Smooth muscle cell (in vitro differentiated cells): Measurements from ENCODE around the gene KCNJ6. TPM values are rescaled to one million over a fixed set of nuclear protein-coding genes. Genes with fewer than 3 reads are reported as not detected.

ENCODE experiments used
- DNase-seq: peaks from one replicate; lab custom pipeline; 2025; ENCODE audit not compliant: unreplicated experiment; lab: John Stamatoyannopoulos, UW
- H2AFZ ChIP-seq: fragments of 200-600 bp; sonication (generic); 2 replicates; pipeline ENCODE4 v1.6.0; 2016; ENCODE audit warnings: antibody characterized with exemption, low read depth, mild to moderate bottlenecking
- H3F3A ChIP-seq: fragments of 200-600 bp; sonication (generic); 2 replicates; pipeline ENCODE4 v1.6.0; 2017; ENCODE audit warnings: antibody characterized with exemption, low read depth
- H3K27ac ChIP-seq: fragments of 200-600 bp; sonication (generic); 2 replicates; pipeline ENCODE4 v1.5.1; 2016; ENCODE audit warnings: low read depth, mild to moderate bottlenecking
- H3K27me3 ChIP-seq: fragments of 200-600 bp; sonication (generic); 2 replicates; pipeline ENCODE4 v1.6.1; 2016; ENCODE audit warnings: low read depth, mild to moderate bottlenecking
- H3K36me3 ChIP-seq: fragments of 200-600 bp; sonication (generic); 2 replicates; pipeline ENCODE4 v1.5.1; 2016; ENCODE audit warnings: low read depth
- H3K4me1 ChIP-seq: fragments of 200-600 bp; sonication (generic); 2 replicates; pipeline ENCODE4 v1.5.1; 2016; ENCODE audit warnings: low read depth
- H3K4me2 ChIP-seq: fragments of 200-600 bp; sonication (generic); 2 replicates; pipeline ENCODE4 v1.6.0; 2016; ENCODE audit warnings: mild to moderate bottlenecking
- H3K4me3 ChIP-seq: fragments of 200-600 bp; sonication (generic); 2 replicates; pipeline ENCODE4 v1.5.1; 2016; ENCODE audit warnings: mild to moderate bottlenecking
- H3K79me2 ChIP-seq: fragments of 200-600 bp; sonication (generic); 2 replicates; pipeline ENCODE4 v1.6.0; 2016; ENCODE audit warnings: low read depth, mild to moderate bottlenecking
- H3K9ac ChIP-seq: fragments of 200-600 bp; sonication (generic); 2 replicates; pipeline ENCODE4 v1.6.0; 2016; ENCODE audit warnings: low read depth
- H3K9me3 ChIP-seq: fragments of 200-600 bp; sonication (generic); replicated peaks from 2 replicates; pipeline ENCODE4 v1.5.1; 2016; ENCODE audit warnings: low read depth
- H4K20me1 ChIP-seq: fragments of 200-600 bp; sonication (generic); 2 replicates; pipeline ENCODE4 v1.6.0; 2016; ENCODE audit warnings: low read depth
- WGBS: methylation state at CpG from one replicate; pipeline ENCODE4 v1.1.7; 2016; ENCODE audit warnings: low lambda C conversion rate; 5-methylcytosine and 5-hydroxymethylcytosine counted together
- polyA plus RNA-seq: library from polyadenylated mRNA; unstranded; fragments of >200 nt; fragmentation: Nextera tagmentation; extraction: Ambion mirVana; gene quantifications from 2 replicates; pipeline ENCODE4 v1.2.1, GENCODE V29; 2016
- total RNA-seq: library from RNA; depleted of rRNA; stranded (reverse); fragments of >200 nt; gene quantifications from 2 replicates; pipeline ENCODE4 v1.2.3, GENCODE V29; 2014
- TF ChIP-seq, protein P1 (sequence below): fragments of 200-600 bp; sonication (generic); IDR thresholded peaks from 2 replicates; pipeline ENCODE4 v1.5.1; 2017; ENCODE audit warnings: borderline replicate concordance, mild to moderate bottlenecking, antibody characterized with exemption; ENCODE audit not compliant: insufficient read depth, poor library complexity, severe bottlenecking

KCNJ6 gene
- total and polyA plus RNA-seq, 2 experiments from 2014 or later, result 0.15 to 0.27 TPM

GRCh38 chr21:37888659-37889058 lies 27.6 kb downstream of the KCNJ6 start:
- Histone ChIP-seq H4K20me1 (no peaks in the 10 kb centered on the region), H3K9ac (no peak overlapping the region), H3F3A (no peaks in the 10 kb centered on the region), H3K9me3 (no peaks in the 10 kb centered on the region), H2AFZ (no peak overlapping the region), H3K4me2 (no peak overlapping the region), H3K4me3 (no peak overlapping the region), H3K27ac (no peak overlapping the region), H3K79me2 (no peaks in the 10 kb centered on the region), H3K36me3 (no peaks in the 10 kb centered on the region), H3K4me1 (no peaks in the 10 kb centered on the region), H3K27me3 (peaks cover 6% of the 10 kb centered on the region)
- TF ChIP-seq, protein P1, sequence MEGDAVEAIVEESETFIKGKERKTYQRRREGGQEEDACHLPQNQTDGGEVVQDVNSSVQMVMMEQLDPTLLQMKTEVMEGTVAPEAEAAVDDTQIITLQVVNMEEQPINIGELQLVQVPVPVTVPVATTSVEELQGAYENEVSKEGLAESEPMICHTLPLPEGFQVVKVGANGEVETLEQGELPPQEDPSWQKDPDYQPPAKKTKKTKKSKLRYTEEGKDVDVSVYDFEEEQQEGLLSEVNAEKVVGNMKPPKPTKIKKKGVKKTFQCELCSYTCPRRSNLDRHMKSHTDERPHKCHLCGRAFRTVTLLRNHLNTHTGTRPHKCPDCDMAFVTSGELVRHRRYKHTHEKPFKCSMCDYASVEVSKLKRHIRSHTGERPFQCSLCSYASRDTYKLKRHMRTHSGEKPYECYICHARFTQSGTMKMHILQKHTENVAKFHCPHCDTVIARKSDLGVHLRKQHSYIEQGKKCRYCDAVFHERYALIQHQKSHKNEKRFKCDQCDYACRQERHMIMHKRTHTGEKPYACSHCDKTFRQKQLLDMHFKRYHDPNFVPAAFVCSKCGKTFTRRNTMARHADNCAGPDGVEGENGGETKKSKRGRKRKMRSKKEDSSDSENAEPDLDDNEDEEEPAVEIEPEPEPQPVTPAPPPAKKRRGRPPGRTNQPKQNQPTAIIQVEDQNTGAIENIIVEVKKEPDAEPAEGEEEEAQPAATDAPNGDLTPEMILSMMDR, result no peak
- DNase-seq, result no peak
- WGBS, result 96% methylated on average over 6 of the region's 6 CpGs

- 82% methylated on average over 3 of the region's 3 CpGs for WGBS
- no peaks in the 10 kb centered on the region for H3K79me2 ChIP-seq
- H3K27ac ChIP-seq, result no peak overlapping the region
- TF ChIP-seq, protein P1, result no peak
- no peak overlapping the region for H3K4me3 ChIP-seq
- no peak overlapping the region for H3K4me2 ChIP-seq
- DNase-seq, result no peak
- H3K27me3 ChIP-seq, result peaks cover 6% of the 10 kb centered on the region
- no peaks in the 10 kb centered on the region for H3K9me3 ChIP-seq
- H3F3A ChIP-seq, result no peaks in the 10 kb centered on the region
- H4K20me1 ChIP-seq, result no peaks in the 10 kb centered on the region
- no peaks in the 10 kb centered on the region for H3K36me3 ChIP-seq
- H3K4me1 ChIP-seq, result no peaks in the 10 kb centered on the region
- H2AFZ ChIP-seq, result no peak overlapping the region
- no peak overlapping the region for H3K9ac ChIP-seq
Measured at GRCh38 chr21:37886726-37887299, 29.4 kb downstream of the KCNJ6 start.

GRCh38 chr21:37886120-37886519 lies 30.1 kb downstream of the KCNJ6 start:
- H3K9me3 ChIP-seq, result no peaks in the 10 kb centered on the region
- no peak overlapping the region for H3K4me2 ChIP-seq
- no peaks in the 10 kb centered on the region for H4K20me1 ChIP-seq
- H3K4me1 ChIP-seq, result no peaks in the 10 kb centered on the region
- no peaks in the 10 kb centered on the region for H3K79me2 ChIP-seq
- peaks cover 13% of the 10 kb centered on the region for H3K27me3 ChIP-seq
- H3K36me3 ChIP-seq, result no peaks in the 10 kb centered on the region
- DNase-seq, result no peak
- H3F3A ChIP-seq, result no peaks in the 10 kb centered on the region
- TF ChIP-seq, protein P1, result no peak
- H3K4me3 ChIP-seq, result no peak overlapping the region
- no peak overlapping the region for H3K27ac ChIP-seq
- no peak overlapping the region for H3K9ac ChIP-seq
- WGBS, result 74% methylated on average over 1 of the region's 1 CpG
- no peak overlapping the region for H2AFZ ChIP-seq
